Fibroblast of skin of right quadriceps (primary cell): ENCODE results near the gene LRRC3.
"Not testable (repeated sequence)": the region's sequence is repeated elsewhere in the genome, so short reads cannot be mapped to it uniquely, and the experiment has no call there.

Experiments used
- DNase-seq: peaks from one replicate; pipeline ENCODE4 v3.0.0-alpha.2; 2013

LRRC3 gene

GRCh38 chr21:44459712-44460440, 4.6 kb downstream of the LRRC3 start:
- DNase-seq: no peak

DNA sequence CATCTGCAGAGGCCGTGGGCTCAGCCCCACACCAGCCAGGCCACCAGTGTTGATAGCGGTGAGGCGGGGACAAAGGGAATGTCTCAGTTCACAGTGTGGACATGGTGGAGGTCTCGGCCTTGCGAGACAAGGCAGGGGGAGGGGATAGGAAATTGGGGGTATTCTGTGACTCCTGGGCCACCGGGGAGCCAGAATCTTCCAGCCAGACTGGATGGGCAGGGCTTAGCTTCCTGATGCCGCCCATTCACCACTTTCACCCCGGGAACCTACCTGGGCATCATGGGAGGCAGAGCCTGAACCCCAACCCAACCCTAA, 5.1 kb downstream of the LRRC3 start:
- no peak for DNase-seq

- no peak for DNase-seq
Observed at GRCh38 chr21:44461005-44461404, 5.7 kb downstream of the LRRC3 start.

DNA sequence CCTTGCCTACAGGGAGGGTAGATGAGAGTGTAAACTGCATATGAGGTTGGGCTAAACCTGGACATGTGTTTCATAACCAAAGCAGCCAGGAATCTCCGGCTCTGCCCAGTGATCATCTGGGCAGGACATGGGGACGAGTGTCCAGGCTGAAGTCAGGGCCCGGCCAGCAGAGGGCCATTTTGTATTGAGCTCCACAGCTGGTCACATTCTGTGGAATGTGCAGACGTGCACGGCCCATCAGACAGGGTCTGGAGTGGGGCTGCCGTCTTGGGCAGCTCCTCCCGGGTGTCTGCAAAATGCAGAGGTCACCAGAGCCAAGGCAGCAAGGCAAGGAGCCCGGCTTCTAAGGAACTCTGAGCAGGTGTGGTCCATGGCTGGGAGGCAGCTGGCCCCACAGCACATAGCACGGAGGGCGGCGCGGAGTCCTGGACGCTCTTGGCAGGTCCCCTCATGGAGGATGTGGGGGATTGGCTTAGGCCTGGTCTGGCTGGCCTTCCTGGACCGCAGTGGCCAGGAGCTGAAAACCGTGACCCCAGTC, 6.2 kb downstream of the LRRC3 start:
- no peak for DNase-seq

DNA sequence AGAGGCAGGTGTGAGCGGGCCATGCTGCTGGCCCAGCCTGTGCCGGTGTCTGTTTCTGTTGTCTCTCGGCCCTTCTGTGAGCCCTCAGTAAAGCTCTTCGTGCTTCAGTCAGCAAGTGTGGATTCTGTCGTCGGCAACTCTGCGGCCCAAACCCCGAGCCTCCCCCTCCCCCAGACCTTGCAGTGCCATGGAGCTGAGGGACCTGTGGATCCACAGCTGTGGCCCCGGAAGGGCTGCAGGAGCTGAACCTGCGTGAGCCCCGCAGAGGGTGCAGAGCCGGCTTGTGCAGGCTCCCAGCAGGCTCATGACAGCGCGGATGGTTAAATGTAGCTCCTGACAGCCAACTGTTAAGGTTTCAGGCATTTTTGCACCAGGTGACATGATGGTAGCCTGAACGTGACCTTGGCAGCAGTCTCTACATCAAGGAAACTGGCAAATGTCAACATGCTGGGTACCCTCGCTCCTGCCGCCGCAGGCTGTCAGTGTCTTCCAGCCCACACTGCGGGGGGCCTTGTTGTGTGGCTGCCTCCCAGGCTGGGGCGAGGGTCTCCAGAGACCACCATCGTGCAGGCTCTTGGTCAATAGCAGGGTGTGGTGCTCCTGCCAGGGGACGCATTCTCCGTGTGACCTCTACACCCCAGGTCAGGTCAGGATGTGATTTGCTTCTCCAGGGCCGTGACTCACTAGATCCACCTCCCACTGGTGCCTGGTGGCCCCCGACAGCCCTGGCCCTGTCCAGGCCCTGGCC, 7.0 kb downstream of the LRRC3 start:
- no peak for DNase-seq

GRCh38 chr21:44462834-44463200, 7.5 kb downstream of the LRRC3 start:
- no peak for DNase-seq

- DNase-seq: no peak
Observed at GRCh38 chr21:44463724-44464123, 8.4 kb downstream of the LRRC3 start.

GRCh38 chr21:44464351-44464750, 9.0 kb downstream of the LRRC3 start:
- DNase-seq: no peak

DNA sequence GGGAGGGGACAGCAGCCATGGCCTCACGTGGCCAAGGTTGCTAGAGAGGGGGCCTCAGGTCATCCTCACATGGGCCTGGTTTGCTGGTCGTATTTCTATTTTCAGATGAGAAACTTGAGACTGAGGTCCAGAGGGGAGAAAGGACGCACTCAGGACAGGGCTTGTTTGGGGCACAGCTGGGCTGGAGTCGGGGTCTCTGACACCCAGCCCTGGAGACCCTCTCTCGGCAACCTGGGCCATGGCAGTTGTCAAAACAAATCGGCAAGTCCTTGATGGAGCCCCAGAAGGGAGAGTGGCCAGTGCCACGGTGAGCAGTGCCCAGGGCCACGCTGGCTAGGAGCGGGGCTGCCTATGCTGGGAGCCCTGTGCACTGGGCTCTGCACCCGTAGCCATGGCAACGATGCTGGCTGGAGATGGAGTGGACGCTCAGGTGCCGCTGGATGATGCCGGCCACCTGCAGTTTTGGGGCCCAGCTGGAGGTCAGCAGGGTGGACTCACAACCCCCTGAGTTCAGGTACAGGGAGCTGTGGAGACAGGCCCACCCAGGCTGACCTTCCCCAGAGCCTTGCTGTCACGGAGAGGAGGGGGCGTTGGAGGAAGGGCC, 11.1 kb downstream of the LRRC3 start:
- DNase-seq: no peak

DNA sequence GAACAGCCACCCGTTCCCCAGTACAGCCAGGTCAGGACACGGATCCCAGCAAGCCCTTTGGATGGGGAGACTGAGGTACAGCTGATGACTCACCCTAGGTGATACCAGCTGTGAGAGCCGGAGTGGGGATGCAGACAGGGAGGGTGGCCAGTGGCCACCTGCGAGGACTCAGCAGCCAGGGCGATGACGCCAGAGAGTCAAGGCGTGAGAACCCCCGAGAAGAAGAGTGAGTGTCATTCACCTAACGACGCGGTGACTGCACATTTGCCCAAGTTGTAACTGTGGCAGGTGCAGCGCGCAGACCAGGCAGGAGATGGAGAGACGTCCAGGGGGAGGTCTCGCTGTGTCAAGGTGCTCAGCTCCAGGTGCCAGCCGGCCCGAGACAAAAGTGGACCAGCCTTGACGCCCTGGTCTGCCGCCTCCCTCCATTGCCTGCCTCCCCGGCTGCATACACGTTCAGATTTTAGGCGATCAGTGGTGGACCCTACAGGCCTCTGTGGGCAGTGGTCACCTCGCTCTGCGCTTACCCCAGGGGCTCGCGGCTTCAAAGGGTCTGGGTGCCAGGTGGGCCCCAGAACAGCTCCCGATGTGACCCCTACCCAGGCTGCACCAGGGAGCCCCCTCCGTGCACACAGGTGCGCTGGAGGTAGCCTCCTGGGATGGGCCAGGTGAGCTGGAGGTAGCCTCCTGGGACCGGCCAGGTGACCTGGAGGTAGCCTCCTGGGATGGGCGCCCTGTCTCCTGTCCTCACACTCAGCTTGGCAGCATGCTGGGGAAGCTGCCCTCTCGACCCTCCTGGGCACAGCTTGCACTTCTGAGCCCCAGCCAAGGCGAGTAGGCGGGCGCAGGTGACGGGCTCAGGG, 11.9 kb downstream of the LRRC3 start:
- no peak for DNase-seq

- DNase-seq: no peak
Observed at GRCh38 chr21:44467859-44468195, 12.5 kb downstream of the LRRC3 start.

- DNase-seq: no peak
Observed at GRCh38 chr21:44471341-44471740, 16.0 kb downstream of the LRRC3 start.

GRCh38 chr21:44471996-44472395, 16.7 kb downstream of the LRRC3 start:
- no peak for DNase-seq

DNA sequence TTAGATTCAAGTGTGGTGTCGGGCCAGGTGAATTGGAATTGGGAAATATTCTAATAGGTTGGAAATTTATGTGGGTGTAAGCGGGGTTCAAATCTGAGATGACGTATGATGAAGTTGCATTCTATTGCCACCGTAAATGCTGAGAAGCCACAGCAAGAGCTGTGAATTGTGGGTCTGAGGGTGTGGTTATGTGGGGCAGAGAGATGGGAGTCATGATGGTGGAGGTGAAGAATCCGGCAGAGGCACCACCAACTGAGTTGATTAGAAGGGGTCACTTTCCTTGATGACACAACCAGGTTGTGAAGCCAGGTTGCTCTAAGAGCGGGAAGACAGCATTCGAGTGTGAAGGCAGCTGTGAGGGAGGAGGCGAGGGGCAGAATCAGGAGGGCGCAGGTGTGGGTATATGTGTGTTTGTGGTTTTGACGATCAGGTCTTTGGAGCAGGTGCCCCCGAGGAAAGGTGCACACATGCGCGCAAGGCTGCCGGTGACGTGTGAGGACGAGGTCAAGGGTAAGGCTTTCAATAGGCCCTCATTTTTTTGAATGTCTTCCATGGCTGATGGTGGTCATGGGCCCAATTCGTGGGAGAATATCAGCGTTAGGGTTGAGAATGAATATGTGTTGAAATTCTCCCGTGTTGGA, 18.7 kb downstream of the LRRC3 start:
- no peak for DNase-seq

GRCh38 chr21:44475266-44475845, 20.0 kb downstream of the LRRC3 start:
- DNase-seq: no peak

GRCh38 chr21:44477131-44477530, 21.8 kb downstream of the LRRC3 start:
- DNase-seq: no peak

- DNase-seq: no peak
Observed at GRCh38 chr21:44477712-44478111, 22.4 kb downstream of the LRRC3 start.

DNA sequence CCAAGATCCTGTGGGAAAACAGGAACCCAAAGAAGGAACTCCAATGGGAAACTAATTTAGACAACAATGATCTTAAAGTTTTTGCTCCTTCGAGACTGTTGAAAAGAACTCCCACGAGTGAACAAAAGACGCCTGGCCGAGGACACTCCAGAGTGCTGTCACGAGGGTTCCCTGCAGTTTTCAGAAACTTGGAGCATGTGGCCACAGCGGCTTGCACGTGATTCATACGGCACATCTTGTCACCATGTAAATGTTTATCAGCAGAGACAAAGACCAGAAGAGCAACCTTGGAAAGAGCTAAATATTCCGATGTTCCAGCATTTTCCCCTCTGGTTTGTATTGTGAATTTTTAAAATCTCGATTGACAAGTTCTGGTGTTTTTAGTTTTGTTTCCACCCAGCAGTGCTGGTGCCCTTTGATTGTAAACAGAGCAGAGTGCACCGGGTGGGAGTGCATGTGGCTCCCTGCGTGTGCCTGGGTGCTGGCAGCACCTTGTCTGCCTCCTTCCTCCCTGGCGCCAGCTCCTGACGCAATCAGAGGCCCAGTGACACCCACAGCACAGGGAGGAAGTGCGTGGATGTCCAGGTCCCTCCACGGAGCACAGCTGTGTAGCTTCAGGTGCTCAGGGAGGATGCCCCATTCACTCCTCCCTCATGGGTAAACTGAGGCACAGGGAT, 23.0 kb downstream of the LRRC3 start:
- DNase-seq: no peak

GRCh38 chr21:44478801-44479167, 23.5 kb downstream of the LRRC3 start:
- no peak for DNase-seq

GRCh38 chr21:44479556-44480199, 24.4 kb downstream of the LRRC3 start:
- DNase-seq: not testable (repeated sequence)
